A549 (cell line): ENCODE measurements around the gene RAD51B. TPM values are rescaled to one million over a fixed set of nuclear protein-coding genes. Genes with fewer than 3 reads are reported as not detected.

Experiments used
- ATAC-seq, 2 experiments: fragments of 200-7000 bp in 1 of 2; fragments of >200 bp in 1 of 2; cut with Nextera tagmentation in 1 of 2; cut with Tn5 transposase in 1 of 2; 3 replicates each; pipeline versions ENCODE4 v1.8.0 to v1.9.1; 2018 to 2020; ENCODE audit warnings: mild to moderate bottlenecking in 1 of 2, moderate library complexity in 1 of 2
- CTCF ChIA-PET: fragments of 300-600 bp; sonication (Branson Sonifier 250); formaldehyde crosslinking; extraction: SDS; loops from one replicate; lab custom pipeline; 2021; ENCODE audit warnings: antibody characterized with exemption, inconsistent platforms; lab: Yijun Ruan, JAX
- POLR2A ChIA-PET: fragments of 350-600 bp; formaldehyde crosslinking; extraction: SDS; loops from one replicate; lab custom pipeline; 2021; ENCODE audit warnings: antibody characterized with exemption, inconsistent platforms; lab: Yijun Ruan, JAX
- DNase-seq, 2 experiments: peaks; one replicate each; pipeline versions ENCODE4 v3.0.0 to v3.0.0-alpha.2; 2011 to 2016; ENCODE audit warnings: low read depth in 1 of 2, low spot score in 1 of 2
- FAIRE-seq: peaks from 2 replicates; lab custom pipeline; 2011; peaks lifted over from hg19 to GRCh38; lab: Jason Lieb, UNC
- H3K27ac ChIP-seq, 2 experiments: fragments of >200 bp; sonication (Bioruptor Twin); formaldehyde crosslinking; 3 replicates each; pipeline ENCODE4 v1.5.1; 2016 to 2017
- H3K4me1 ChIP-seq: fragments of >200 bp; sonication (Bioruptor Twin); formaldehyde crosslinking; 3 replicates; pipeline ENCODE4 v1.6.1; 2016
- H3K4me2 ChIP-seq: fragments of >200 bp; sonication (Bioruptor Twin); formaldehyde crosslinking; 3 replicates; pipeline ENCODE4 v1.6.1; 2016
- H3K4me3 ChIP-seq: fragments of >200 bp; sonication (Bioruptor Twin); formaldehyde crosslinking; 3 replicates; pipeline ENCODE4 v1.5.1; 2016
- H3K9me3 ChIP-seq: fragments of >200 bp; sonication (Bioruptor Twin); formaldehyde crosslinking; 3 replicates; pipeline ENCODE4 v1.6.1; 2016
- BHLHE40 ChIP-seq: IDR thresholded peaks from 2 replicates; pipeline ENCODE4 v1.6.1; 2012; ENCODE audit warnings: low read depth, low read length, inconsistent platforms
- CBX2 ChIP-seq: fragments of 200-600 bp; sonication (generic); IDR thresholded peaks from 2 replicates; pipeline ENCODE4 v1.6.1; 2016; ENCODE audit warnings: low read depth, mild to moderate bottlenecking, borderline replicate concordance
- CBX8 ChIP-seq: fragments of 200-600 bp; sonication (generic); IDR thresholded peaks from 2 replicates; pipeline ENCODE4 v1.6.1; 2016
- EHF ChIP-seq: fragments of 250-450 bp; sonication (Bioruptor Pico); IDR thresholded peaks from 2 replicates; pipeline ENCODE4 v1.5.0; 2020; ENCODE audit warnings: mild to moderate bottlenecking
- EHMT2 ChIP-seq: fragments of 200-600 bp; sonication (generic); IDR thresholded peaks from 2 replicates; pipeline ENCODE4 v1.6.1; 2016; ENCODE audit warnings: antibody characterized with exemption, low read depth, mild to moderate bottlenecking, moderate library complexity
- EP300 ChIP-seq, 2 experiments: fragments of >200 bp; sonication (Bioruptor Twin); formaldehyde crosslinking; IDR thresholded peaks; 2 replicates in 1 of 2; 3 replicates in 1 of 2; pipeline ENCODE4 v1.6.1; 2016 to 2017
- ESRRA ChIP-seq: fragments of 150-350 bp; IDR thresholded peaks from 2 replicates; pipeline ENCODE4 v1.6.1; 2014; ENCODE audit warnings: mild to moderate bottlenecking, low read length, borderline replicate concordance
- FOSB ChIP-seq: fragments of 250-450 bp; sonication (Bioruptor Pico); IDR thresholded peaks from 2 replicates; pipeline ENCODE4 v1.5.0; 2020; ENCODE audit warnings: mild to moderate bottlenecking, moderate library complexity
- HDAC2 ChIP-seq: fragments of 200-600 bp; sonication (generic); IDR thresholded peaks from 2 replicates; pipeline ENCODE4 v1.6.1; 2016
- HOXB13 ChIP-seq: fragments of 250-450 bp; sonication (Bioruptor Pico); IDR thresholded peaks from 2 replicates; pipeline ENCODE4 v1.5.0; 2020; ENCODE audit warnings: low read depth, mild to moderate bottlenecking, moderate library complexity
- HOXB5 ChIP-seq: fragments of 250-450 bp; sonication (Bioruptor Pico); IDR thresholded peaks from 2 replicates; pipeline ENCODE4 v1.5.0; 2020; ENCODE audit warnings: mild to moderate bottlenecking, moderate library complexity
- KDM1A ChIP-seq: fragments of 200-600 bp; sonication (generic); IDR thresholded peaks from 2 replicates; pipeline ENCODE4 v1.6.1; 2016; ENCODE audit warnings: low read depth, mild to moderate bottlenecking
- MAFK ChIP-seq: fragments of 450-650 bp; IDR thresholded peaks from 2 replicates; pipeline ENCODE4 v1.6.1; 2014; ENCODE audit not compliant: partially characterized antibody
- NFE2L2 ChIP-seq: fragments of 150-350 bp; conservative IDR thresholded peaks from 2 replicates; pipeline ENCODE4 v1.6.1; 2014; ENCODE audit warnings: low read length
- NR3C1 ChIP-seq: fragments of >200 bp; sonication (Bioruptor Twin); formaldehyde crosslinking; IDR thresholded peaks from 3 replicates; pipeline ENCODE4 v1.6.1; 2017
- PBX3 ChIP-seq: IDR thresholded peaks from 2 replicates; pipeline ENCODE4 v1.6.1; 2012
- RAD21 ChIP-seq, 2 experiments: fragments of >200 bp in 1 of 2; sonication (Bioruptor Twin) in 1 of 2; formaldehyde crosslinking in 1 of 2; IDR thresholded peaks in 1 of 2; conservative IDR thresholded peaks in 1 of 2; 2 replicates in 1 of 2; 3 replicates in 1 of 2; pipeline ENCODE4 v1.6.1; 2012 to 2018; ENCODE audit warnings: inconsistent platforms in 1 of 2
- RFX5 ChIP-seq: fragments of 450-650 bp; IDR thresholded peaks from 2 replicates; pipeline ENCODE4 v1.7.1; 2014; ENCODE audit warnings: antibody characterized with exemption, mild to moderate bottlenecking, moderate library complexity
- RNF2 ChIP-seq: fragments of 200-600 bp; sonication (generic); IDR thresholded peaks from 2 replicates; pipeline ENCODE4 v1.6.1; 2016; ENCODE audit warnings: low read depth, mild to moderate bottlenecking, antibody characterized with exemption, moderate library complexity, borderline replicate concordance
- SMC3 ChIP-seq: fragments of >200 bp; sonication (Bioruptor Twin); formaldehyde crosslinking; IDR thresholded peaks from 3 replicates; pipeline ENCODE4 v1.6.1; 2018; ENCODE audit warnings: inconsistent platforms
- ZNF302 ChIP-seq: fragments of 250-450 bp; sonication (Bioruptor Pico); IDR thresholded peaks from 2 replicates; pipeline ENCODE4 v1.9.0; 2021; ENCODE audit warnings: inconsistent platforms, mild to moderate bottlenecking, moderate library complexity
- ZSCAN20 ChIP-seq: fragments of 250-450 bp; sonication (Bioruptor Pico); IDR thresholded peaks from 2 replicates; pipeline ENCODE4 v1.8.0; 2022; ENCODE audit warnings: mild to moderate bottlenecking, moderate library complexity
- WGBS: methylation state at CpG from one replicate; pipeline ENCODE4 v1.1.6; 2017; ENCODE audit errors: missing lambda C conversion rate; 5-methylcytosine and 5-hydroxymethylcytosine counted together
- polyA plus RNA-seq, 4 experiments: library from polyadenylated mRNA; depleted of rRNA in 3 of 4; stranded (reverse); fragments of >200 nt; fragmentation: RNase III in 1 of 4; extraction: RNeasy Plus Mini Kit Qiagen cat#74134 plus additional on column Dnase treatment in 1 of 4; gene quantifications; 2 replicates in 3 of 4; 3 replicates in 1 of 4; pipeline ENCODE4 v1.2.3, GENCODE V29; 2011 to 2017
- TF ChIP-seq, protein P1 (sequence below): fragments of >200 bp; sonication (Bioruptor Twin); formaldehyde crosslinking; IDR thresholded peaks from 3 replicates; pipeline ENCODE4 v1.5.1; 2016
- TF ChIP-seq, protein P2 (sequence below): fragments of >200 bp; sonication (Bioruptor Twin); formaldehyde crosslinking; IDR thresholded peaks from 3 replicates; pipeline ENCODE4 v1.6.1; 2016

RAD51B gene
- polyA plus RNA-seq, 2 of the 4 experiments (the other 2 are of a cell fraction), result 7.2 to 10.8 TPM

- H3K27ac ChIP-seq, result peak overlapping the region; percentile 64 to 83
- POLR2A ChIA-PET, result no interaction called here
- no peak overlapping the region for H3K4me3 ChIP-seq
- ATAC-seq, result no peak
- TF ChIP-seq FOSB (CRISPR knock-in tag) (no peak), ZSCAN20 (CRISPR knock-in tag) (no peak), BHLHE40 (no peak), NR3C1 (no peak), ESRRA (no peak), MAFK (no peak), EHF (CRISPR knock-in tag) (no peak)
- TF ChIP-seq, protein P1, sequence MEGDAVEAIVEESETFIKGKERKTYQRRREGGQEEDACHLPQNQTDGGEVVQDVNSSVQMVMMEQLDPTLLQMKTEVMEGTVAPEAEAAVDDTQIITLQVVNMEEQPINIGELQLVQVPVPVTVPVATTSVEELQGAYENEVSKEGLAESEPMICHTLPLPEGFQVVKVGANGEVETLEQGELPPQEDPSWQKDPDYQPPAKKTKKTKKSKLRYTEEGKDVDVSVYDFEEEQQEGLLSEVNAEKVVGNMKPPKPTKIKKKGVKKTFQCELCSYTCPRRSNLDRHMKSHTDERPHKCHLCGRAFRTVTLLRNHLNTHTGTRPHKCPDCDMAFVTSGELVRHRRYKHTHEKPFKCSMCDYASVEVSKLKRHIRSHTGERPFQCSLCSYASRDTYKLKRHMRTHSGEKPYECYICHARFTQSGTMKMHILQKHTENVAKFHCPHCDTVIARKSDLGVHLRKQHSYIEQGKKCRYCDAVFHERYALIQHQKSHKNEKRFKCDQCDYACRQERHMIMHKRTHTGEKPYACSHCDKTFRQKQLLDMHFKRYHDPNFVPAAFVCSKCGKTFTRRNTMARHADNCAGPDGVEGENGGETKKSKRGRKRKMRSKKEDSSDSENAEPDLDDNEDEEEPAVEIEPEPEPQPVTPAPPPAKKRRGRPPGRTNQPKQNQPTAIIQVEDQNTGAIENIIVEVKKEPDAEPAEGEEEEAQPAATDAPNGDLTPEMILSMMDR, result no peak
- TF ChIP-seq, all 56 proteins: peak for 0
- CTCF ChIA-PET, result interaction anchor here (0.6 to 2.2 kb wide), 8 partner anchors 10 to 119 kb away, joined by 3 to 8 read pairs (median 3); no protein-coding TSS in a partner anchor
- Histone ChIP-seq H3K9me3 (no peaks in the 10 kb centered on the region), H3K4me1 (peaks cover 31% of the 10 kb centered on the region), H3K4me2 (no peak overlapping the region)
- DNase-seq, result no peak
- 90% methylated on average over 19 of the region's 19 CpGs for WGBS
- no peak for FAIRE-seq
Observed at GRCh38 chr14:68655021-68655831, 835.6 kb downstream of the RAD51B start.

DNA sequence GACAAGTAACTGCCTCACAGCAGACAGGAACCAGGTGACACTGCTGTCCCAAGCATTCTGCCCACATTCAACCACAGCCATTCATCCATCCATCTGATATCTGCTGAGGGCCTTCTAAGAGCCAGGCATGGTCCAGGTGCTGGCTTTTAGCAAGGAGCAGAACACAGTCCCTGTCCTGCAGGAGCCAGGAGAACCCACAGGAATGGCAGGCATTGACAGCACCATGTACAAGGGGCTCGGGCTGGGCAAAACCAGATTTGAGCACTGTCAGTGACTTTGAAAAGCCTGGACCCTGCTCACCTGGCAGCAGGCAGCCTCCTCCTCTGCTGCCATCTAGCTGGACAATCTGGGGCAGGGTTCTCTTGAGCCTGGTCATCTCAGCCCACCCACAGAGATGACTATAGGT is 836.3 kb downstream of the RAD51B start:
- H3K4me2 ChIP-seq, result no peak overlapping the region

More for the DNA sequence above, 836.3 kb downstream of the RAD51B start:
- H3K4me3 ChIP-seq, result no peak overlapping the region
- WGBS, result no CpG with 5 or more reads among the region's 1 CpG
- peak in 1 of 2 experiments; percentile 46 for DNase-seq
- ATAC-seq, result peak; percentile 55 to 73; a peak in 4 of 6 replicates
- peaks cover 24% of the 10 kb centered on the region for H3K4me1 ChIP-seq
- POLR2A ChIA-PET, result no interaction called here
- TF ChIP-seq NFE2L2 (no peak), RNF2 (no peak), ESRRA (no peak), RAD21 (conservative IDR thresholded peaks at IDR 0.05 in 1 of 2, IDR thresholded peaks at IDR 0.05 in 1 of 2) (peak; percentile 60 to 61), HOXB5 (CRISPR knock-in tag) (no peak), CBX2 (no peak), KDM1A (no peak), CBX8 (no peak), HDAC2 (no peak), ZSCAN20 (CRISPR knock-in tag) (no peak), ZNF302 (CRISPR knock-in tag) (no peak), HOXB13 (CRISPR knock-in tag) (no peak), RFX5 (no peak), EHMT2 (no peak), PBX3 (no peak), SMC3 (peak; percentile 59), EP300 (IDR thresholded peaks at IDR 0.05) (no peak)
- TF ChIP-seq, protein P1, result peak; percentile 29; the same call in 2 of the 3 replicates
- TF ChIP-seq, protein P2, sequence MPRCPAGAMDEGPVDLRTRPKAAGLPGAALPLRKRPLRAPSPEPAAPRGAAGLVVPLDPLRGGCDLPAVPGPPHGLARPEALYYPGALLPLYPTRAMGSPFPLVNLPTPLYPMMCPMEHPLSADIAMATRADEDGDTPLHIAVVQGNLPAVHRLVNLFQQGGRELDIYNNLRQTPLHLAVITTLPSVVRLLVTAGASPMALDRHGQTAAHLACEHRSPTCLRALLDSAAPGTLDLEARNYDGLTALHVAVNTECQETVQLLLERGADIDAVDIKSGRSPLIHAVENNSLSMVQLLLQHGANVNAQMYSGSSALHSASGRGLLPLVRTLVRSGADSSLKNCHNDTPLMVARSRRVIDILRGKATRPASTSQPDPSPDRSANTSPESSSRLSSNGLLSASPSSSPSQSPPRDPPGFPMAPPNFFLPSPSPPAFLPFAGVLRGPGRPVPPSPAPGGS, result no peak
- FAIRE-seq, result no peak
- no peaks in the 10 kb centered on the region for H3K9me3 ChIP-seq
- H3K27ac ChIP-seq, result peak overlapping the region; percentile 64 to 83
- CTCF ChIA-PET, result interaction anchor here (0.6 to 2.2 kb wide), 9 partner anchors 9 to 118 kb away, joined by 3 to 8 read pairs (median 3); no protein-coding TSS in a partner anchor
